GM21529 (cell line): Measurements from ENCODE around the gene TPCN2.
"Not testable (repeated sequence)": the region's sequence is repeated elsewhere in the genome, so short reads cannot be mapped to it uniquely, and the experiment has no call there.

ENCODE experiments used
- ATAC-seq: cut with Tn5 transposase; IDR thresholded peaks from one replicate; pipeline ENCODE4 v1.9.1; 2021; ENCODE audit not compliant: unreplicated experiment

Gene TPCN2

DNA sequence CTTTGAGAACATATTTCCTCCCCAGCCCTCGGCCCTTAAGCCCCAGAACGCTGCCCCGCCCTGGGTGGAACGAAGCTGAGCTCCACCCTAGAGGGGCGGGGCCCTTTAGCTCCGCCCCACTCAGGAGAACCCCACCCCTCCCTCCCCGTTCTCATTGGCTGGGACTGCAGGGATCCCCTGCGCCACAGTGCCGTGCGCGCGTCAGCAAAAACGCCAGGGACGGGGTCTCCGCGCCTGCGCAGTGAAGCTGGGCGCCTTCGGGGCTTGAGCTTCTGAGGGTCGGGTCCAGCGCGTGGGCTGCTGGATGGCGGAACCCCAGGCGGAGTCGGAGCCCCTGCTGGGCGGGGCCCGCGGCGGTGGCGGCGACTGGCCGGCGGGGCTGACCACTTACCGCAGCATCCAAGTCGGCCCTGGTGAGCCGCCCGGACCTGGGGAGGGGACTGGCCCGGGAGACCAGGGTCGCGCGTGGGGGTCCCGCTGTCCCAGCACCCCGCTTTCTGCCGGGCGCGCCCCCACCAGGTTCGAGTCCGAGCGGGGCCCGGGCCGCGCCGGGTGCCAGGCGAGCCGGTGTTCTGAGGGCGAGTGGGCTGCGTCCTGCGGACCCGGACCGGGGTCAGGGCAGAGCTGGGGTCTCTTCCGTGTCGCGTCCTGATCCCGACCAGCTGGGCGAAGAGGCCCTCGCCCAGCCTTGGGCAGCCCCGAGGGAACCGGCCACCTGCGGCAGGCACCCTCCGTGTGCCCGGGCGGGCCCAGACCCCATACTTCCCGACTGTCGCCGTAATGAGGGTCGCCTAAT lies at the start of gene TPCN2:
TPCN2 (plus strand) TSS at position 239 of the 796 bp plus-strand sequence; CDS start at position 305, 66 bp downstream.
- peak; percentile 91 for ATAC-seq

DNA sequence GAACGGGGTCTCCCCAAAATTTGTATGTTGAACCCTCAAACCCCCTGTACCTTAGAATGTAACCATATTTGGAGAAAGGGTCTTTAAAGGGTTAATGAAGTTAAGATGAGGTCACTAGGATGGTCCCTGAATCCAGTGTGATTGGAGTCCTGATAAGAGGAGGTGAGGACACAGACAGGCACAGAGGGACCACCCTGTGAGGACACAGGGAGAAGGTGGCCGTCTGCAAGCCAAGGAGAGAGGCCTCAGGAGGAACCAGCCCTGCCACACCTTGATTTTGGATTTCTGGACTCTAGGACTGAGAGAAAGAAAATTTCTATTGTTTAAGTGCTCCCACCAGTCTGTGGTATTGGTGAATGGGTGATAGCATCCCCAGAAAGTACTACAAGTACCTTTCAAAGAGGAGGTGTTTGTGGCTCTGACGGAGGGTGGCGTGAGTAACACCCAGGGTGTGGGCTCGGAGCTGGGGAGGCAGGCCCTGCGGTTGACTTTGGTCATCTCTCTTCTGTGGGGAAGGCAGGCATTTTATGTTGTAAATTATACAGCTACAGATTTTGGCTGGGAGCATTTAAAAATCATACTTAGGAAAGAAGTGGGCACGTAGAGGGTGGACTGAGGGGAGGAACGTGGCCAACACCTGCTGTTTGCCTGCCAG lies 49.5 kb upstream of the TPCN2 start:
- no peak for ATAC-seq

DNA sequence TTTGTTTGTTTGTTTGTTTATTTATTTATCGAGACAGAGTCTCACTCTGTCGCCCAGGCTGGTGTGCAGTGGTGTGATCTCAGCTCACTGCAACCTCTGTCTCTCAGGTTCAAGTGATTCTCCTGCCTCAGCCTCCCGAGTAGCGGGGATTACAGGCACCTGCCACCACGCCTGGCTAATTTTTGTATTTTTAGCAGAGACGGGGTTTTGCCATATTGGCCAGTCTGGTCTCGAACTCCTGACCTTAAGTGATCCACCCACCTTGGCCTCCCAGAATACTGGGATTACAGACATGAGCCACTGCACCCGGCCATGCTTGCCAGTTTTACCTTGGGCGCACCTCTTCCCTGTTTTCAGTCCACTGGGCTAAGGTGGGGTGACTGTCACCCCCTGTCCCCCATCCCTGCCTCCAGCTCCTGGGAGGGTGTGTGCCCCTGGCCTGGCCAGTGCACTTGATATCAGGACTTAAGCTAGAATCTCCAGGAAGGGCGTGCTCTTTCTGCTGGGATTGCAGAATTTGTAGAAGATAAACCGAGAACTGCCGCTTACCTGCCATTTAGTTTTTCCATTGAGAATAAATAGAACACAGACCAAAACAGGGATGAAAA lies 48.9 kb upstream of the TPCN2 start:
- not testable (repeated sequence) for ATAC-seq

DNA sequence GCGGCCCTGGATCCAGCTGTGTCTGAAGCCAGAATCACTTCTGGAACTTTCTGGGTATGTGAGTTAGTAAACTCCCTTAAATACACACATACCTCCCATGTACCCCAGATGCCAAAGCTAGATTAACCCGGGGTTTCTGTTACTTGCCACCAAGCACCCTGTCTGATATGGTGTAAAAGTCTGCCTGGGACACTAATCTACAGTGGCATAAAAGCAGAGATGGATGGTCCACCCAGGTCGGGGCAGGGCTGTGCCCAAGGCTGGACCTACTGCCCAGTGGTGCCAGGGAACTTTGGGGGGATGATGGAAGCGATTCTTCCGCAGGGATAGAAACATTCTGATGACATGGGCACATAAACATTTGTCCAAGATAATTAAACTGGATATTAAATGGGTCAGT lies 48.3 kb upstream of the TPCN2 start:
- ATAC-seq: no peak

DNA sequence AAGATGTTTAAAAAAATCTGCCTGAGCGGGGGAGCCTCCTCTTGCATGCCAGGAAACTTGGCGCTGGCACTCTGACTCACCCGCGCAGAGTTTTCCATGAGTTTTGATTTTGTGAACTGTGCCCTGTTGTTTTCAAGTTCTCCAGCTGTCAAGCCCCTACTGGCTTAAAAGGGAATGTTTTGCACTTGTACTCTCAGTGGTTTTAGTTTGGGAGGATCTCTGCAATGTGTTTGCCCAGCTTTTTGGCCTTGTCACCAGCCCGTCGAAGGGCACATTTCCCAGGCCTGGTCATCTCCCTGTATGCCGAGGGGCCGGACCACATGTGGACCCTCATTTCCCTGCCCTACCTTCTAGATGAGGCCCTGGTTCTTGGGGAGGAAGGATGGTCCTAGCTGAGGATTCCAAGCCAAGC lies 47.9 kb upstream of the TPCN2 start:
- ATAC-seq: no peak

DNA sequence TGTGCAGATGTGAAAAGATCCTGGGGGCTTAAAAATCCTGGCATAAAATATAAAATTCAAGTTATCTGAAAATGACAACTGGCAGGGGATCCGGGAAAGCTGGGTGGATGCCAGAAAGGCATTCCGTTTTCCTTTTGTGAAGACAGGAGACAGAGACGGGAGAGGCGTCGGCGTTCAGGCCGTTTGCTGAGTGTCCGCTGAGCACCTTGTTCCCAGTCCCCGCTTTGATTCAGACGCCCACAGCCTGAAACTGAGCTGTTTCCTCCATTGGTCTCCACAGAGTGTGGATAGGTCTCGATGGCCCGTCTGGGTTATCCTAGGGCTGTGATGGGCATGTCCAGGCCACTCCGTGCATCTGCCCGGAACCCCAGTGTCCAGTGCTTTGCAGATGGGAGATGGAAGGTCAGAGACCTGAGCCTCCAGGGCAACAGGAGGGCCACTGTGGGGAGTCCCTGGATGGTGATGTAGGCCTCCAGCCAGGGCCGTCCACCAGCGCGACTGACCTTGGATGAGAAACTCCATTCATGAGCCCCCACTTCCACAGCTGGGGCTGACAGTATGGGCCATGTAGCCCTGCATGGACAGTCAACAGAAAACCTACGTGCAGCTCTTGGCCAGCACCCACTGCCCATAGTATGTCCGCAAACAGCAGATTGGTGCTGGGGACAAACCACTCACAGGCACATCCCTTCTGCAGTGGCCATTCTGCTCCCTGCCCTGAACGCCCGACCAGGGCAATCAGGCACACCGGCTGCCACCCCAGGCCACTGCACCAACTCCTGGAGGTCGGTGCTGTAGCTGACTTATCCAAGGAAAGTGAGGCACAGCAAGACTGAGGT lies 47.3 kb upstream of the TPCN2 start:
- ATAC-seq: no peak

DNA sequence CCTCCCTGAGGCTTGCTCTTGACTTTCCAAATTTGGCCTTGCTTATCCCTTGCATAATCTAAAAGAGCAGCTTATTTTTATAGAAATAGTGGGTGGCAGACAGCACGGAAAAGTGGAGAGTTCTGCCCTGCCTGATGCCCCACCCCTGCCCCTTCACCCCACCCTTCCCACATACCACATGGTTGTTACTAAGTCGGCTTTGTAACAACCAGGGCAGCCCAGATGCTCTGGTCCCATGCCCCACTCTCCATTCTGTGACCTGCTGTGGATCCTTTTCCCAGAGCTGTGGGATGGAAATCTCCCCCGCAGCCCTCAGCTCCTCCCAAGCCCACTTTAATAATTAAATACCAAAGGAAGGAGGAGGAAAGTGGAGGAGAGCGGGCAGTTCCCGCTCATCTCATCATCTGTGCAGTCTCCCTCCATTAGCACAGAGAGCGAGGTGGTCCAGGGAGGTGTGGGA lies 46.6 kb upstream of the TPCN2 start:
- ATAC-seq: no peak

DNA sequence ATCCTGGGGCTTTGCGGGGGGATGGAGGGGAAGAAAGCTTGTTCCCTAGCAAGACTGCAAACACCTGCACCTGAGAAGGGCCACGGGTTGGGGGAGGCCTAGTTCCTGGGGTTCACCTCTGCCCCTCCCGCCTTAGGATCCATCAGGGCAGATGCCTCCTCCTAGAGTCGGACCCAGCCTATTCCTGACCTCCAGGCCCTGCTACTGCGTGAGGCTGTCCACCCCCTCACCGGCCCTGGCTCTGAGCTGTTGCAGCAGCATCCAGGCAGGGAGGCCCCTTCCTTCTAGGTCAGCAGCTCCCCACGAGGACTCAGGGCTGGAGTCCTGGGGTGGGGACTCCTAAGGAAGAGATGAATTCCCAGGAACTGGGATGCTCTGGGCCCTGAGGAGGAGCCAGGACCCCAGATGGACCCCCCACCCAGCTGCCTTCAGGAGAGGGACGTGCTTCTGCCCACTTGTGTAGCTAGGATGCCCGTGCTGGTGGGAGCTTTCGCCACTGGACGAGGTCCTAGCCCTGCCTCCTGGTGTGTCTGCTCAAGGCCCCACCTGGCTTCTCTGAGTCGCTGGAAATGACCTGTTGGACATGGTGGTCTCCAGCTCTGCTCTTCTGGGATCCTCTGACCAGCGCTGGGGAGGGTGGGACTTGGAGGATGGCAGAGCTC lies 46.0 kb upstream of the TPCN2 start:
- ATAC-seq: no peak

DNA sequence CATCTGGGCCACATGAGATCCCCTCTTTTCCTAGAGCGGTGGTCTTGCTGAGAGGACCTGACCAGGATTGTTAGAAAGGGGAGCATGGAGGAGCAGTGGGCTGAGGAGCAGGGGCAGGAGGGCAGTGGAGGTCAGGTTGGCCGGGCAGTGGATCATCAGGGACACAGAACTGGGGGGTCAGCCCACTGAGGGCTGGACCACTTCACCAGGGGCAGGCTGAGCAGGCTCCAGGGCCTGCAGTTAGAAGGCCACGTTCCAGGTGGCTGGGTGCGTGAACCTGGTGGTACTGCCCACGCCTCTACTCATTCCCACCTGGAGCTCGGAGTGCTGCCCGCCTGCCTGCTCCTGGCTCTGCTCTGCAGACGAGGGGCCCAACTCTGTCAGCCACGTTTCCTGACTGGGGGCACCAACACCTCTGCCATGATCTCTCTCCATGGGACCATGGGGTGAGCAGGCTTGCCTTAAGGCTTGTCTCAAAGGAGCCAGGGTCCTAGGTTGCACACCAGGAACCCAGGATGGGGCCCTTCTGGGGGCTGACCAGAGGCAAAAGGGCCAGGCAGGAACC lies 45.3 kb upstream of the TPCN2 start:
- ATAC-seq: no peak

DNA sequence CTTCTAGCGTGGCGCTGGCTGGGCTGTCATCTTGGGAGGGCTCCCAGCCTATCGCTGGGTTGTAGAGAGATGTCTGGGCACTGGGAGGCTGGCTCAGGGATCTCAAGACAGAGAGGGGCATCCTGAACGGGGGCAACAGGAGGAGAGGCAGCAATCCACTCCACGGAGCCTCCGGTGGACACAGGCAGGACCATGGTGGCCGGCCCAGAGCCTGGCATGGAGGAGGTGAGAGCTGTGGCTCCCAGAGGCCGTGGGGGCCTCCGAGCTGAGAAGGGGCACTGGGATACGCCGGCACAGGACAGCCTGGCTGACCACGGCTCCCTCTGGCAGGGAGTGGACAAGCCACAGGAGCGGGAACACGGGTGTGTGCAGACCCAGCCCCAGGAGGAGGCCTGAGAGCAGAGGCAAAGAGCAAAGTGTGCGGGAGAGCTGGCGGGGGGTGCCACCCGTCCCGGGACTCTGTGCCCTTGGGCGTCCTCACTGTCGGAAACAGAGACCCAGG lies 44.8 kb upstream of the TPCN2 start:
- ATAC-seq: no peak

DNA sequence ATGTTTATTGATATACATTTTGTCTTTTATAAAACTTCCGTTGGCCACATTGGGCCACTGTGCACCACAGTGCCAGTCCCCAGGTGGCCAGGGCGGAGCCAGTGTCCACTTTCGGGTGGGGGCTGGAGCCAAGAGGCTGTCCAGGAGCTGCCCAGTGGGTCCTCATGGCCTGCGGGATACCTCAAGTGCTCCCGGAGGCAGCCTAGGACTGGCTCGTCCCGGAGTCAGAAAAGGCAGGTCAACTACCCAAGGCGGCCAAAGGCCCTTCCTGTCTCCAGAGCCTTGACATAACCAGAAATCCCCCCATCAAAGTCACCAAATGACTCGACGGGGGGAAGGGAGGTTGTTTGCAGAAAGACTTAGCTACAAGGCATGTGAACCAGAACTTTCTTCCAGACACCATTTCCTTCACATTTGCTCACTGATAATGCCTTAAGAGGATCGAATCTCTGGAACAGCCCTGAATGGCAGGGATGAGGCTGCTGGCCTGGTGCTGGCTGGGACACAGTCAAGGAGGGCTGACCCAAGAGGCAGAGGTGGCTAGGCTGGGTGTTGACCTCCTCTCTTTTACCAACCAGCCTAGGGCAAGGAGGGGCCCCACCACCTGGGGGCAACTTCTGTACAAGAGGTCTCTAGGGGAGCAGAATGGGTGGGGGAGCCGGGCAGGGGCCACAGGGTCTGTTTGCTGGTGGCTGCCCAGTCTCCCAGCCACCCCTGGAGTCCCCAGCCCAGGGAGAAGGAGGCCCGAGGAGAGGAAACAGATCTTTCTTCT lies 44.1 kb upstream of the TPCN2 start:
- ATAC-seq: no peak

DNA sequence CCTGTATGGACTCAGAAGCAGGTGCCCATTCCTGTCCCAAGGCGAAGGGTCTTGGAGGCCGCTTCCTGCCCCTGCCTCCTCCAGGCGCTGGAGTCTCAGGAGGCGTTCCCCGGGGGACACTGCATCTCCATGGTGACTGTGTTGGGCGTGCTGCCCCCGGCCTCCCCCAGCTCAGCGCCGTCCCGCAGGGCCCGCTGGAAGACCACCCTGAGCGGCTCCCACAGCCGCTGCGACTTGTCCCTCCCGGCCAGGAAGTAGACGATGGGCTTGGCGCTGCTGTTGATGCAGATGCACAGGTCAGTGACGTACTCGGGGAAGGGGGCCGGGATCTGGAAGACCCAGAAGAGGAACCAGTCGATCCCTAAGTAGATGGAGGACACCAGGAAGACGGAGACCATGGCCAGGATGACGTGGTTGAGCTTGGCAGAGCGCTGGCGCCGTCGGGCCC lies 43.5 kb upstream of the TPCN2 start:
- ATAC-seq: no peak

DNA sequence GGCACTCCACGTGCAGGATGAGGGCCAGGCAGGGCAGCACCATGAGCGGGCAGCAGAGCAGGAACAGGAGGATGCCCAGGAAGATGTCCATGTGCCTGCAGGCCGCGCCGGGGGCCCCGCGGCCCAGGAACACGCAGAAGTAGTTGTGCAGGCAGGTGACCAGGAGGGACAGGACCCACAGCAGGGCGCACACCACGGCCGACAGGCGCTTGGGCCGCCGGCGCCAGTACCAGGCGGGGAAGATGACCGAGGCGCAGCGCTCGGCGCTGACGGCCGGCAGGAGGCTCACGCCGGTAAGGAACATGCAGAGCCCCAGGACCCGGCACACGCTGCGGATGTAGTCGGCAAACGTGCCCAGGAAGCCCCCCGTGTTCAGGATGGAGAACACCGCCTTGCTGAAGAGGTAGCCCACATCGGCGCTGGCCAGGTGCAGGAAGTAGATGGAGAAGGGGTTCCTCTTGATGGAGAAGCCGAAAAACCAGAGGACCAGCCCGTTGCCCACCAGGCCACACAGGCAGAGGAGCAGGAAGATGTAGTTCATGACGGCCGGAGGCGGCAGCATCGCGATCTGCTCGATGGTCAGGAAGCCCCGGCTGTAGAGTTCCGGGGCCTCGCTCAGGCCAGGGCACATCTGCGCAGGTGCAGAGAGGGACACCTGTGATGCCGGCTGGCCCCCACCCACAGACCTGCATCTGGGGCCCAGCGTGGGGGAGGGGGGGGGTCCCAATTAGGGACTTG lies 42.9 kb upstream of the TPCN2 start:
- ATAC-seq: no peak

DNA sequence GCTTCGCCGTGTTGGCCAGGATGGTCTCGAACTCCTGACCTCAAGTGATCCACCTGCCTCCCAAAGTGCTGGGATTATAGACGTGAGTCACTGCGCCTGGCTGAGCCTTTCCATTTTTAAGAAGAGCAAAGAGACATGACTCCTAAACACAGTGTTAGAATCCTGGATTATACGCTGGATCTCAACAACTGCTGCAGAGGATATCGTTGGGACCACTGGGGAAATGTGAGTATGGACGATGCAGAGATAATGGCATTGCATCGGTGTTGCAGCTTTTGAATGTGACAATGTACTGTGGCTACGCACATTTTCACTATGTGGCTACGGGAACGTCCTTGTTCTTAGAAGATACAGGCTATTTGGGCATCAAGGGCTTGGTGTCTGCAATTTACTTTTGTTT lies 41.9 kb upstream of the TPCN2 start:
- ATAC-seq: no peak

DNA sequence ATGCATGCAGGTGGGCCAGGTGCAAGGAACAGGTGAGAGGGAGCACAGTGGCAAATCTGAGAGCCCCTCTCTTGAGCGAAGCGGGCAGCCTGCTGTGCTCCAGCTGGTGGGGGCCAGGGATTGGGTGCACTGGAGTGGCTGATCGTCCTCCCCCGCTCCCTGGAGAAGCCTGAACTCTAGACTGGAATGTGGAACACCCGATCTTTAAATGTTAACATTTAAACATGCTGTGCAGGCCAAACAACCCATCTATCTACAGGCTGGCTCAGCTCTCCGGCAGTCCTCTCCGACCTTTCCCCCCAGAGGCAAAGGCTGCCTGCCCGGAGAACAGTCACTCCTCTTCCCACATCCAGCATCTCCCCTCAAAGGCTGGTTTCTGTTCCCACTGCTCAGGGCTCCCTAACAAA lies 40.8 kb upstream of the TPCN2 start:
- no peak for ATAC-seq

DNA sequence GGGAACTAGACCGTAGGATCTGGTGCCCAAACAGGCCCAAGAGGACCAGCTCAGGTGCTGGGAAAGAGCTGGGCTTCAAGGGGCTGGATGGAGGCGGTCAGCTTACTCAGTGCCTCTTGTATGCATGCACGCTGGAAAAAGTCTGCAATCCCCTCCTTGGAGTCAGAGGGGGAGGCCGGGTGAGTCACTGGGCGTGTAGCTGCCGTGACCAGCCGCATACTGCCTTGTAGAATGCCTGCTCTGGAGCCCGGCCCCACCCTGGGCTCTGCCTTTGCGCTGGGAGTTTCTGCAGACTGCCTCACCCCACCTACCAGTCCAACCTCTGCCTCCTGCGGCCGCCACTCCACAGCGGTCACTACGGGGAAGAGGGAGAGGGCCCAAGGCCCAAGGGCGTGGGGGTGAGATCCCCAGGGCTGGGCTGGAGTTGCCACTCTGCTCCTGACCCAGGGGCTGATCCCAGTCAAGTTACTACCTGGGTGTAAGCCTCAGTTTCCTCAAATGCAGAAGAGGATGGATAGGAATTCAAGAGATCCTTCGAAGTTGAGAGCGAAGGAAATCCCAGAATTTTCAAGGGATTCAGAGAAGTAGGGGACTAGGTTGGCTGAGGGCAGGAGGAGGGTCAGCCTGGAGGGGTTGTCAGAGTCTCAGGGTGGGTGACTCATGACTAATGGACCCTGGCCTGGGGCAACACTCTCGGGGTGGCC lies 39.8 kb upstream of the TPCN2 start:
- ATAC-seq: no peak

DNA sequence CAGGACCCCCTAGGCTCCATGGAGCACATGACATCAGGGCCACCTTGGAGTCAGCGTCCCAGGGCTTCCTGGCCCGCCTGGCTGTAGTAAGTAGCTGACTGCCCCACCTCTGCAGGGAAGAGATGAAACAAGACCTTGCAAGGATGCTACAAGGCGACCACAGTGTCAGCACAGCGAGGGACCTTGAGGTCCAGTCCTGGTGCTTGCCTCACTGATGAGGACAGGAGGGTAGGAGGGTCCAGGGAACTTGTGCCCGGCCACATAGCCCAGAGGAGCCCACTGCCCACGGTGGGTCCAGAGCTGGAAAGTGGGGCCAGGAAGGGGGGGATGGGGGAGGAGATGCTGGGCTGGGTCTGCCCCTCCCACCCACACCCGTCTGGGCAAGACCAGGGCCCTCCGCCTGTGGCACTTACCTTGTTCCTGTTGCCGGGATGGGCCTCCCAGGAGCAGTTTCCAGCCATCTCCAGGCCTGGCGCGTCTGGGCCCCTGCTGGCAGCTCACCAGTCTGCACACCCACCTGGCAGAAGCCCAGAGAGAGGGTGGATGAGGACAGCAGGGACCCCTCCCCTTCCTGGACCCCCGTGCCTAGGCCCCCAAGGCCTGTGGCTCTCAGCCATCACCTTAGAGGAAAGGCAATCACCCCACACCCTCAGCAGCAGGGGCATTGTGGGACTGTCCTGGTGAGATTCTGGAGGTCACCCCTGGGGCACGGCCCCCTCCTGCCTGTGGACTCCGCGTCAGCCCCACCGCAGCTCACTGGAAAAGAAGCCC lies 39.1 kb upstream of the TPCN2 start:
- no peak for ATAC-seq
